Prostate gland (tissue), 2 donors: Measurements from ENCODE around the gene FAT4. TPM values are rescaled to one million over a fixed set of nuclear protein-coding genes. Genes with fewer than 3 reads are reported as not detected.

ENCODE experiments used
- DNase-seq: peaks from one replicate; pipeline ENCODE4 v3.0.0-alpha.2; 2019; ENCODE audit warnings: low spot score
- H3K27ac ChIP-seq, 2 donors: fragments of 200-600 bp; sonication (generic); 2 replicates each; pipeline ENCODE4 v1.5.1; 2017 to 2019
- H3K27me3 ChIP-seq: fragments of 200-600 bp; sonication (generic); replicated peaks from 2 replicates; pipeline ENCODE4 v1.5.1; 2019; ENCODE audit not compliant: insufficient read depth
- H3K36me3 ChIP-seq, 2 donors: fragments of 200-600 bp; sonication (generic); 1 replicate in 1 of 2; 2 replicates in 1 of 2; pipeline versions ENCODE4 v1.5.1 to v1.8.1; 2017 to 2019
- H3K4me1 ChIP-seq: fragments of 200-600 bp; sonication (generic); replicated peaks from 2 replicates; pipeline ENCODE4 v1.5.1; 2019
- H3K4me3 ChIP-seq, 2 donors: fragments of 200-600 bp; sonication (generic); 2 replicates each; pipeline ENCODE4 v1.5.1; 2017 to 2019
- H3K9me3 ChIP-seq: fragments of 200-600 bp; sonication (generic); 2 replicates; pipeline ENCODE4 v1.5.1; 2017
- POLR2A ChIP-seq: fragments of 450-650 bp; IDR thresholded peaks from one replicate; pipeline ENCODE4 v1.6.1; 2016; ENCODE audit warnings: antibody characterized with exemption, mild to moderate bottlenecking
- POLR2AphosphoS5 ChIP-seq: sonication (generic); formaldehyde crosslinking; IDR thresholded peaks from one replicate; pipeline ENCODE4 v1.6.1; 2017; ENCODE audit warnings: antibody characterized with exemption
- WGBS: methylation state at CpG from one replicate; pipeline ENCODE4 v1.1.5; 2018; 5-methylcytosine and 5-hydroxymethylcytosine counted together
- intact Hi-C: fragments of 100-400 bp; cut with DNase I; formaldehyde crosslinking; loops from one replicate; pipeline ENCODE4 v1.14.2; 2022
- total RNA-seq, 2 donors: library from RNA; depleted of rRNA; stranded (reverse); fragments of >200 nt; gene quantifications; one replicate each; pipeline ENCODE4 v1.1.0, GENCODE V29; 2016
- TF ChIP-seq, protein P1 (sequence below), 4 experiments: fragments of 200-600 bp in 2 of 4; fragments of 450-650 bp in 2 of 4; sonication (generic) in 2 of 4; IDR thresholded peaks; 1 replicate in 3 of 4; 2 replicates in 1 of 4; pipeline ENCODE4 v1.5.1; 2016 to 2019; ENCODE audit warnings: antibody characterized with exemption in 4 of 4, mild to moderate bottlenecking in 2 of 4, moderate library complexity in 2 of 4

The FAT4 gene
- total RNA-seq, 2 donors from 2014 or later, result 5.4 to 10.3 TPM

DNA sequence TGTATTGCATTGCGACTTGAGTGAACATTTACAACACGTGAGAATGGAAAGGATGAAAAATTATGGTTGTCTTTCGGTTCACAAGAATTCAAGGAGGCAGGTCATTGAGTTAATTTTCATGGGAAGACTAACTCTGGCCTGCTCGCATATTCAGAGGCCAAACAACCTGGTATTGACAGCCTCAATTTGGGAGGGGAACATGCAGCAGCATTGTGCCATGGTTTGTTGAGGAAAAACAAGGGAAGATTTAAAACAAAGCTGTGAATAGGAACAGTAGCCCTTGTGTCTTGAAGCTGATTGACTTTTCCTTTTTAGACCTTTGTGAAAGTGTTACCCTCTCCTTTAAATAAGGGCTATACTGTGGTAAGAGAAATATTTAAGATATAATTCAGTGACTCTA lies 31.9 kb downstream of the FAT4 start:
- intact Hi-C loops, result no loop called here
- TF ChIP-seq, protein P1, sequence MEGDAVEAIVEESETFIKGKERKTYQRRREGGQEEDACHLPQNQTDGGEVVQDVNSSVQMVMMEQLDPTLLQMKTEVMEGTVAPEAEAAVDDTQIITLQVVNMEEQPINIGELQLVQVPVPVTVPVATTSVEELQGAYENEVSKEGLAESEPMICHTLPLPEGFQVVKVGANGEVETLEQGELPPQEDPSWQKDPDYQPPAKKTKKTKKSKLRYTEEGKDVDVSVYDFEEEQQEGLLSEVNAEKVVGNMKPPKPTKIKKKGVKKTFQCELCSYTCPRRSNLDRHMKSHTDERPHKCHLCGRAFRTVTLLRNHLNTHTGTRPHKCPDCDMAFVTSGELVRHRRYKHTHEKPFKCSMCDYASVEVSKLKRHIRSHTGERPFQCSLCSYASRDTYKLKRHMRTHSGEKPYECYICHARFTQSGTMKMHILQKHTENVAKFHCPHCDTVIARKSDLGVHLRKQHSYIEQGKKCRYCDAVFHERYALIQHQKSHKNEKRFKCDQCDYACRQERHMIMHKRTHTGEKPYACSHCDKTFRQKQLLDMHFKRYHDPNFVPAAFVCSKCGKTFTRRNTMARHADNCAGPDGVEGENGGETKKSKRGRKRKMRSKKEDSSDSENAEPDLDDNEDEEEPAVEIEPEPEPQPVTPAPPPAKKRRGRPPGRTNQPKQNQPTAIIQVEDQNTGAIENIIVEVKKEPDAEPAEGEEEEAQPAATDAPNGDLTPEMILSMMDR (IDR thresholded peaks at IDR 0.05), result no peak
- TF ChIP-seq POLR2AphosphoS5 (no peak), POLR2A (no peak)

GRCh38 chr4:125350470-125351135 lies 35.8 kb downstream of the FAT4 start:
- H3K27ac ChIP-seq, result no peak overlapping the region
- H3K4me1 ChIP-seq, result no peaks in the 10 kb centered on the region
- intact Hi-C loops, result no loop called here
- 78% methylated on average over 4 of the region's 4 CpGs for WGBS
- no peak overlapping the region for H3K4me3 ChIP-seq
- no peaks in the 10 kb centered on the region for H3K27me3 ChIP-seq
- H3K9me3 ChIP-seq, result no peaks in the 10 kb centered on the region
- TF ChIP-seq, protein P1 (IDR thresholded peaks at IDR 0.05), result no peak
- no peak for TF ChIP-seq POLR2A
- no peak for TF ChIP-seq POLR2AphosphoS5
- no peak for DNase-seq
- no peaks in the 10 kb centered on the region for H3K36me3 ChIP-seq

More for the DNA sequence above, 31.9 kb downstream of the FAT4 start:
- H3K4me3 ChIP-seq, result no peak overlapping the region
- WGBS, result 70% methylated on average over 4 of the region's 4 CpGs
- no peaks in the 10 kb centered on the region for H3K36me3 ChIP-seq
- no peaks in the 10 kb centered on the region for H3K9me3 ChIP-seq
- no peaks in the 10 kb centered on the region for H3K4me1 ChIP-seq
- H3K27me3 ChIP-seq, result no peaks in the 10 kb centered on the region
- H3K27ac ChIP-seq, result no peak overlapping the region
- DNase-seq, result no peak

- 100% methylated on average over 1 of the region's 1 CpG for WGBS
- Histone ChIP-seq H3K27me3 (no peaks in the 10 kb centered on the region), H3K27ac (no peak overlapping the region), H3K9me3 (no peaks in the 10 kb centered on the region), H3K4me1 (no peaks in the 10 kb centered on the region), H3K36me3 (no peaks in the 10 kb centered on the region), H3K4me3 (no peak overlapping the region)
- TF ChIP-seq POLR2AphosphoS5 (no peak), POLR2A (no peak)
- TF ChIP-seq, protein P1 (IDR thresholded peaks at IDR 0.05), result no peak
- no peak for DNase-seq
- intact Hi-C loops, result no loop called here
Observed at GRCh38 chr4:125352521-125352920, 37.8 kb downstream of the FAT4 start.

GRCh38 chr4:125353131-125353530 lies 38.4 kb downstream of the FAT4 start:
- DNase-seq, result no peak
- H3K4me1 ChIP-seq, result no peaks in the 10 kb centered on the region
- no peaks in the 10 kb centered on the region for H3K36me3 ChIP-seq
- H3K9me3 ChIP-seq, result no peaks in the 10 kb centered on the region
- no peak for TF ChIP-seq POLR2AphosphoS5
- 71% methylated on average over 1 of the region's 1 CpG for WGBS
- intact Hi-C loops, result no loop called here
- H3K27me3 ChIP-seq, result no peaks in the 10 kb centered on the region
- no peak overlapping the region for H3K27ac ChIP-seq
- no peak overlapping the region for H3K4me3 ChIP-seq

GRCh38 chr4:125355791-125356190 lies 41.0 kb downstream of the FAT4 start:
- TF ChIP-seq POLR2A (no peak), POLR2AphosphoS5 (no peak)
- TF ChIP-seq, protein P1 (IDR thresholded peaks at IDR 0.05), result no peak
- Histone ChIP-seq H3K4me3 (no peak overlapping the region), H3K4me1 (no peaks in the 10 kb centered on the region), H3K36me3 (no peaks in the 10 kb centered on the region), H3K27me3 (no peaks in the 10 kb centered on the region), H3K27ac (no peak overlapping the region), H3K9me3 (no peaks in the 10 kb centered on the region)
- intact Hi-C loops, result no loop called here
- no peak for DNase-seq
- whole genome bisulfite sequencing, result 71% methylated on average over 2 of the region's 2 CpGs
